GM13976 (cell line): ENCODE results near the gene MXD4.

ENCODE experiments used
- DNase-seq: peaks from one replicate; pipeline ENCODE4 v3.0.0; 2012; ENCODE audit warnings: low spot score
- CTCF ChIP-seq: IDR thresholded peaks from 2 replicates; pipeline ENCODE4 v1.5.1; 2012; ENCODE audit warnings: borderline replicate concordance, mild to moderate bottlenecking; ENCODE audit not compliant: insufficient read depth; ENCODE audit errors: extremely low read depth, missing control alignments, control extremely low read depth
- in situ Hi-C: fragments of 300-500 bp; cut with MboI; formaldehyde crosslinking; loops from one replicate; pipeline ENCODE4 v1.12.0; 2022; ENCODE audit warnings: low sequenced_read_pairs, mixed read lengths, inconsistent platforms; ENCODE audit not compliant: unreplicated experiment

Gene MXD4

GRCh38 chr4:2270341-2271165 lies 8.6 kb upstream of the MXD4 start:
- no peak for TF ChIP-seq CTCF
- in situ Hi-C loops, result no loop called here
- DNase-seq, result no peak

DNA sequence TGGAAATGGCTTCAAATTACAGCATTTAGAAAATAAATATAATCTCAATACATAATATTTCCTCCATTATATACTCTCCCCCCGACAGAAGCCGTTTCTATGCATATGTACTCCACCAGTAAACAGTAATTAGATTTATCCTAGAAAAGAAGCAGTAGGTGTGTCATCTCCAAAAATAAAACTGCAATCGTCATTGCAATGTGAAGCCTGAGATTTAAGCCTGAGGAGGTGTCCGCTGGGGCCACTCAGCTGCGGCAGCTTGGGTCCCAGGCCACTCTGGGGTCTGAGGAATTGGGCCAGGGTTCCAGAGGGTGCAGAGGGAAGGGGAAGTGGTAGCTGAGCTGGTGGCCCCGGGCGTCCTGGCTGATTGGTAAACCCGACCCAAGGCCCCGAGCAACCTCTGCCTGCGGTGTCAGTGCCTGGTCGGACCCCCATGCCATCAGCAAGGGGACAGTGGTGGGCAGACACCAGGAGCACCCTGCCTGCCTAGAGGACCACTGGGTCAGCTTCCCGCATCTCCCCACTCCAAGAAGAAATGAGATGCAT lies 7.8 kb upstream of the MXD4 start:
- in situ Hi-C loops, result no loop called here
- TF ChIP-seq CTCF, result no peak

DNA sequence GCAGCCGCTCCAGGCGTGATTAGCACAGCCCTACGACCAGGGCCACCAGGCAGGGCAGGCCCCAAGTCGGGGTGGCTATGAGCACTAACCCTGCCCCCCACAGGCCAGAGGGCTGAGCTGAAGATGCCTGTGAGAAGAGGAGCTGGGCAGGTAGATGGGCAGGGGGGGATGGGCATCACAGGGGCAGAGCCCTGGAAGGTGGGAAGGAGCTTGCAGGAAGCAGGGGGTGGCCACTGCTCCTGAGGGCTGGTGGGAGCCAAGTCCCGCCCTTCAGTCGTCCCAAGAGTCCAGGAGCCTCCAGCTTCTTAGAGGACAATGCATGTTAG lies 7.3 kb upstream of the MXD4 start:
- TF ChIP-seq CTCF, result no peak
- no peak for DNase-seq
- in situ Hi-C loops, result no loop called here

More for the DNA sequence above, 7.8 kb upstream of the MXD4 start:
- DNase-seq, result no peak

- no peak for DNase-seq
- TF ChIP-seq CTCF, result no peak
- in situ Hi-C loops, result no loop called here
These were observed 6.7 kb upstream of the MXD4 start for GRCh38 chr4:2268357-2269205.

- in situ Hi-C loops, result no loop called here
- no peak for TF ChIP-seq CTCF
- no peak for DNase-seq
These were observed 5.9 kb upstream of the MXD4 start for GRCh38 chr4:2267841-2268240.

DNA sequence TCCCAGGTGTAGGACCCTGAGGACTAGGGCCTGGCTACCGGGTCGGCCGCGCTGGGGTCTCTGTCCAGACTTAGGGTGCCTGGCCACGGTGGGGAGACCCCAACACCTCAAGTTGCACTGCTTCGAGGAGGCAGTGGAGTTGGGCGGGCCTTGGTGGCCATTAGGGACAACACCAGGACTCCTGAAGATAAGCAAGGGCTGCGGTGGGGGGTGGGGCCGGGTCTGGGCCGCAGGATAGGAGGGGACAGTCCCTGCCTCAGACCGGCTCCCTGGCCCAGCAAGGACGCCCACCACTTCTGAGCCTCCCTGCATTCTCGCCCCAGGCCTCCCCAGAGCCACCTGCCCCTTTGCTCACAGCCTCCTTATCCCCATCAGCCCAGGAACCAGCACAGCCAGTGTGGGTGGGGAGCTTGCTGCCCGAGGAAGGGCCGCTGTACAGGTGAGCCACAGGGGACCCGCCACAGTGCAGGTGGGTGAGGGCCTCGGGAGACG lies 5.5 kb upstream of the MXD4 start:
- in situ Hi-C loops, result no loop called here
- DNase-seq, result no peak
- no peak for TF ChIP-seq CTCF
